Measurements from ENCODE around the gene BET1L.

BET1L gene

GRCh38 chr11:205221-206001 lies 1.8 kb downstream of the BET1L start:
- peak overlapping the region; percentile 92 for H3K4me3 ChIP-seq (ENCODE audit: low read length)
- no peak for DNase-seq (ENCODE audit: low read depth)
- TF ChIP-seq CTCF (conservative IDR thresholded peaks at IDR 0.05; ENCODE audit: low read depth, low read length): no peak

- H3K4me3 ChIP-seq (ENCODE audit: low read length): no peak overlapping the region
- no peak for DNase-seq (ENCODE audit: low read depth)
- no peak for TF ChIP-seq CTCF (conservative IDR thresholded peaks at IDR 0.05; ENCODE audit: low read depth, low read length)
Measured at GRCh38 chr11:204587-205109, 2.6 kb downstream of the BET1L start.

- H3K4me3 ChIP-seq (ENCODE audit: low read length): no peak overlapping the region
- TF ChIP-seq CTCF (conservative IDR thresholded peaks at IDR 0.05; ENCODE audit: low read depth, low read length): no peak
- DNase-seq (ENCODE audit: low read depth): no peak
Measured at GRCh38 chr11:203945-204586, 3.1 kb downstream of the BET1L start.

- TF ChIP-seq CTCF (conservative IDR thresholded peaks at IDR 0.05; ENCODE audit: low read depth, low read length): no peak
- DNase-seq (ENCODE audit: low read depth): no peak
- H3K4me3 ChIP-seq (ENCODE audit: low read length): no peak overlapping the region
Measured at GRCh38 chr11:203056-203944, 3.9 kb downstream of the BET1L start.

- H3K4me3 ChIP-seq (ENCODE audit: low read length): no peak overlapping the region
- TF ChIP-seq CTCF (conservative IDR thresholded peaks at IDR 0.05; ENCODE audit: low read depth, low read length): no peak
- no peak for DNase-seq (ENCODE audit: low read depth)
Measured at GRCh38 chr11:202490-202889, 4.7 kb downstream of the BET1L start.

- H3K4me3 ChIP-seq (ENCODE audit: low read length): no peak overlapping the region
- no peak for TF ChIP-seq CTCF (conservative IDR thresholded peaks at IDR 0.05; ENCODE audit: low read depth, low read length)
- no peak for DNase-seq (ENCODE audit: low read depth)
Measured at GRCh38 chr11:201966-202365, 5.2 kb downstream of the BET1L start.

Data from retinal pigment epithelial cell (primary cell).